ENCODE measurements around the gene CCM2L. TPM values are rescaled to one million over a fixed set of nuclear protein-coding genes. Genes with fewer than 3 reads are reported as not detected.

Gene CCM2L
- total RNA-seq, 2 donors from 2014 or later: 5.2 to 7.8 TPM

- H3K27ac Mint-ChIP-seq: no peak overlapping the region
- H3K4me1 ChIP-seq (ENCODE audit: control insufficient read depth, insufficient read depth, low read length): no peaks in the 10 kb centered on the region
- WGBS, 2 experiments (ENCODE audit: insufficient coverage in 1 of 2, insufficient read length in 1 of 2): 84 to 85% methylated on average over 8 to 10 of the region's 10 CpGs
- H3K9me3 ChIP-seq (ENCODE audit: control insufficient read depth, low read length): no peaks in the 10 kb centered on the region
- H3K27me3 ChIP-seq (ENCODE audit: control insufficient read depth, insufficient read depth, low read length, poor library complexity, severe bottlenecking): peaks cover 54% of the 10 kb centered on the region
- H3K27ac ChIP-seq (ENCODE audit: low read depth, low read length): no peak overlapping the region
- TF ChIP-seq, protein P1, sequence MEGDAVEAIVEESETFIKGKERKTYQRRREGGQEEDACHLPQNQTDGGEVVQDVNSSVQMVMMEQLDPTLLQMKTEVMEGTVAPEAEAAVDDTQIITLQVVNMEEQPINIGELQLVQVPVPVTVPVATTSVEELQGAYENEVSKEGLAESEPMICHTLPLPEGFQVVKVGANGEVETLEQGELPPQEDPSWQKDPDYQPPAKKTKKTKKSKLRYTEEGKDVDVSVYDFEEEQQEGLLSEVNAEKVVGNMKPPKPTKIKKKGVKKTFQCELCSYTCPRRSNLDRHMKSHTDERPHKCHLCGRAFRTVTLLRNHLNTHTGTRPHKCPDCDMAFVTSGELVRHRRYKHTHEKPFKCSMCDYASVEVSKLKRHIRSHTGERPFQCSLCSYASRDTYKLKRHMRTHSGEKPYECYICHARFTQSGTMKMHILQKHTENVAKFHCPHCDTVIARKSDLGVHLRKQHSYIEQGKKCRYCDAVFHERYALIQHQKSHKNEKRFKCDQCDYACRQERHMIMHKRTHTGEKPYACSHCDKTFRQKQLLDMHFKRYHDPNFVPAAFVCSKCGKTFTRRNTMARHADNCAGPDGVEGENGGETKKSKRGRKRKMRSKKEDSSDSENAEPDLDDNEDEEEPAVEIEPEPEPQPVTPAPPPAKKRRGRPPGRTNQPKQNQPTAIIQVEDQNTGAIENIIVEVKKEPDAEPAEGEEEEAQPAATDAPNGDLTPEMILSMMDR (conservative IDR thresholded peaks at IDR 0.05): no peak
- H3K4me3 ChIP-seq (ENCODE audit: low read length): no peak overlapping the region
- no peak overlapping the region for H3K4me3 Mint-ChIP-seq
- H3K9ac ChIP-seq (ENCODE audit: extremely low read depth, low read length, poor library complexity, severe bottlenecking): no peak overlapping the region
- no peaks in the 10 kb centered on the region for H3K9me3 Mint-ChIP-seq
- H3K27me3 Mint-ChIP-seq (ENCODE audit: insufficient read depth): peaks cover 85% of the 10 kb centered on the region
- H3K36me3 Mint-ChIP-seq (ENCODE audit: low read depth): no peaks in the 10 kb centered on the region
- H3K36me3 ChIP-seq (ENCODE audit: control insufficient read depth, insufficient read depth, low read length): no peaks in the 10 kb centered on the region
- no peak for DNase-seq
- peaks cover 2% of the 10 kb centered on the region for H3K4me1 Mint-ChIP-seq
Observed at GRCh38 chr20:32056708-32057483, 46.7 kb downstream of the CCM2L start.

DNA sequence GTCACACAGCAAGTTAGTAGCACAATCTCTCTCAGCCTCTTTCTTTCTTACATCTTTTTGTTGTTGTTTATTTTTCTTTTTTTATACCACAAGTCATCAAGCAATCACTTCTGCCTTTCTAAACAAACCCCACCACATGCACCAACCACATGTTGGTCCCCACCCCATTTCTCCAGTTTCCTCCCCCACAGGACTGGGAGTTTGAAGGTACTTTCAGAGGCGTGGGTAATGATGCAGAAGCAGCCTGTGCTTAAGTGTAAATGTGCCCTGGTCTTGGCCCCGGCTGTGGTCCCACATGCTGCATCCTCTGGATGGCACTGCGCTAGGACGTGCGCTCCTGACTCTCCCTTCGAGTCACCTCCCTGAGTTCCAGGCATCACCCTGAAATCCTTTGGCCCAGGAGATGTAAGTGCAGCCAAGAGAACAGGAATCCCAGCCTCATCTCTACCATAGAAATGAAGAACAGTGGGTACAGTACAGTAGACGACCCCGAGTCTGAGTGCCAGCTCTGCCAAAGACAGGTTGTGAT, 47.5 kb downstream of the CCM2L start:
- H3K27me3 ChIP-seq (ENCODE audit: control insufficient read depth, insufficient read depth, low read length, poor library complexity, severe bottlenecking): peaks cover 45% of the 10 kb centered on the region

DNA sequence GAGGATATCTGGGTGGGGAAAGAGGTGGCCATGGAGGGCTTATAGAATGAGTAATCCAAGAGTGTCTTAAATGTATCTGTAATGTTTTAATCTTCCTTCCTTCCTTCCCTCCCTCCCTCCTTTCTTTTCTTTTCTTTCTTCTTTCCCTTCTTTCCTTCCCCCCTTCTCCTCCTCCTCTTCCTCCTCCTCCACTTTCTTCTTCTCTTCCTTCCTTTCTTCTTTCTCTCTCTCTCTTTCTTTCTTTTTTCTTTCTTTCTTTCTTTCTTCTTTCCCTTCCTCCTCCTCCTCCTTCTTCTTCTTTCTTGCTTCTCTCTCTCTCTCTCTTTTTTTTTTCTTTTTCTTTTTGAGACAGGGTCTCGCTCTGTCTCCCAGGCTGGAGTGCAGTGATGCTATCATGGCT, 49.0 kb downstream of the CCM2L start:
- peaks cover 33% of the 10 kb centered on the region for H3K27me3 ChIP-seq (ENCODE audit: control insufficient read depth, insufficient read depth, low read length, poor library complexity, severe bottlenecking)
- H3K36me3 ChIP-seq (ENCODE audit: control insufficient read depth, insufficient read depth, low read length): no peaks in the 10 kb centered on the region
- TF ChIP-seq, protein P1 (conservative IDR thresholded peaks at IDR 0.05): no peak
- Mint-ChIP-seq H3K27ac (no peak overlapping the region), H3K9me3 (no peaks in the 10 kb centered on the region), H3K4me3 (no peak overlapping the region), H3K4me1 (no peaks in the 10 kb centered on the region), H3K27me3 (ENCODE audit: insufficient read depth) (peaks cover 66% of the 10 kb centered on the region), H3K36me3 (ENCODE audit: low read depth) (no peaks in the 10 kb centered on the region)
- no peaks in the 10 kb centered on the region for H3K9me3 ChIP-seq (ENCODE audit: control insufficient read depth, low read length)
- no peak overlapping the region for H3K9ac ChIP-seq (ENCODE audit: extremely low read depth, low read length, poor library complexity, severe bottlenecking)
- WGBS, 2 experiments (ENCODE audit: insufficient coverage in 1 of 2, insufficient read length in 1 of 2): 88 to 92% methylated on average over 1 of the region's 1 CpG
- H3K4me3 ChIP-seq (ENCODE audit: low read length): no peak overlapping the region
- no peak for DNase-seq
- H3K4me1 ChIP-seq (ENCODE audit: control insufficient read depth, insufficient read depth, low read length): no peaks in the 10 kb centered on the region
- H3K27ac ChIP-seq (ENCODE audit: low read depth, low read length): no peak overlapping the region

More for the DNA sequence above, 47.5 kb downstream of the CCM2L start:
- 78 to 88% methylated on average over 8 of the region's 8 CpGs for WGBS, 2 experiments (ENCODE audit: insufficient coverage in 1 of 2, insufficient read length in 1 of 2)
- no peaks in the 10 kb centered on the region for H3K9me3 Mint-ChIP-seq
- no peak for DNase-seq
- H3K4me1 ChIP-seq (ENCODE audit: control insufficient read depth, insufficient read depth, low read length): no peaks in the 10 kb centered on the region
- H3K9ac ChIP-seq (ENCODE audit: extremely low read depth, low read length, poor library complexity, severe bottlenecking): no peak overlapping the region
- no peaks in the 10 kb centered on the region for H3K4me1 Mint-ChIP-seq
- no peak overlapping the region for H3K27ac ChIP-seq (ENCODE audit: low read depth, low read length)
- H3K27me3 Mint-ChIP-seq (ENCODE audit: insufficient read depth): peaks cover 81% of the 10 kb centered on the region
- TF ChIP-seq, protein P1 (conservative IDR thresholded peaks at IDR 0.05): no peak
- H3K4me3 ChIP-seq (ENCODE audit: low read length): no peak overlapping the region
- no peaks in the 10 kb centered on the region for H3K36me3 Mint-ChIP-seq (ENCODE audit: low read depth)
- H3K36me3 ChIP-seq (ENCODE audit: control insufficient read depth, insufficient read depth, low read length): no peaks in the 10 kb centered on the region
- no peaks in the 10 kb centered on the region for H3K9me3 ChIP-seq (ENCODE audit: control insufficient read depth, low read length)
- H3K27ac Mint-ChIP-seq: no peak overlapping the region
- H3K4me3 Mint-ChIP-seq: no peak overlapping the region
